ENCODE measurements around the gene S100A2. TPM values are rescaled to one million over a fixed set of nuclear protein-coding genes. Genes with fewer than 3 reads are reported as not detected.

S100A2 gene
- total RNA-seq, 1 donor from 2014 or later: not detected

Other genes starting within 250 kb of the S100A2 start
- gene PGLYRP4, start 217.0 kb downstream of the S100A2 start, total RNA-seq: not detected
- 764 TPM for gene S100A9, start 208.0 kb downstream of the S100A2 start, total RNA-seq
- not detected for gene S100A12, start 190.2 kb downstream of the S100A2 start, total RNA-seq
- 33.5 TPM for gene S100A8, start 174.8 kb downstream of the S100A2 start, total RNA-seq
- gene S100A7A, start 149.3 kb downstream of the S100A2 start, total RNA-seq: not detected
- gene S100A7, start 105.2 kb downstream of the S100A2 start, total RNA-seq: not detected
- gene S100A6, start 29.9 kb downstream of the S100A2 start, total RNA-seq: 336 TPM
- gene S100A5, start 24.9 kb downstream of the S100A2 start, total RNA-seq: not detected
- 690 TPM for gene S100A4, start 20.0 kb downstream of the S100A2 start, total RNA-seq
- gene S100A3, start 16.6 kb downstream of the S100A2 start, total RNA-seq: not detected
- 364 TPM for gene S100A16, start 47.3 kb upstream of the S100A2 start, total RNA-seq
- gene S100A14, start 50.5 kb upstream of the S100A2 start, total RNA-seq: 1.5 TPM
- 89.7 TPM for gene S100A13, start 61.7 kb upstream of the S100A2 start, total RNA-seq
- gene S100A1, start 62.6 kb upstream of the S100A2 start, total RNA-seq: not detected
- gene CHTOP, start 68.2 kb upstream of the S100A2 start, total RNA-seq: 58.9 TPM
- gene SNAPIN, start 92.9 kb upstream of the S100A2 start, total RNA-seq: 61.0 TPM
- gene ILF2, start 105.1 kb upstream of the S100A2 start, total RNA-seq: 37.5 TPM
- gene NPR1, start 112.8 kb upstream of the S100A2 start, total RNA-seq: 187 TPM
- gene INTS3, start 162.2 kb upstream of the S100A2 start, total RNA-seq: 55.9 TPM
- 315 TPM for gene SLC27A3, start 209.6 kb upstream of the S100A2 start, total RNA-seq

Data from ascending aorta (tissue), 1 donor.